Measurements from ENCODE around the gene GOLT1B. TPM values are rescaled to one million over a fixed set of nuclear protein-coding genes. Genes with fewer than 3 reads are reported as not detected.

GOLT1B gene
- total RNA-seq, 1 experiment from 2014 or later = 72.6 TPM

DNA sequence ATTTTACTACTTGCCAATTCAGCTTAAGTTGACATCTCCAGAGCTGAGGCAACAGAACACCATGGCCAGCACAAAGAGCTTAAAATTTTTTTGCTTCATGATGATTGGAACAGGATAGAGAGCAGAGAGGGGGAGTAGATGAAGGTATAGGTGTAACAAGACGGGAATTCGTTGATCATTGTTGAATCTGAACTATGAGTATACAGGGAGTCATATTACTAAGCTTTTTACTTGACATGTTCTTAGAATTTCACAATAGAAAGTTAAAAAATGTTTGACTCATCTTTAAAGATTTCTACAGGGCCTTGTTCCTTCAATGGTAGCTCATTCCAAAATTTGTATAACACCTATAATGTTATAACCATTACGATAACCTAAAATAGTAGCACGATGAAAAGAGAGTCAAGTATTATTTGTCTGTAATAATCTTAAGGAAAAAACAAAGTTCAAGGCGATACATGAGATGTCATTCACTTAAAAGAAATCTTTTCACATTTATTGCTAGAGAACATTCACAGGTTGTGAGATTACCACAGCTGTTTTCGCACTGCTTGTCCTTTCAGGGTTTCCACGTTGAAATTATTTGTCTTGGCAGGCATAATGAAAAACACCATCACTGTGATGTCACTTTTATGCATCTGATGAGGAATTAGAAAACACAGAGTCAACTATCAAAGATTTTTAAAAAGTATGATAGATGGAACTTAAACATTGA is 58.4 kb downstream of the GOLT1B start:
- DNase-seq (ENCODE audit: low read depth in 1 of 2, low spot score in 2 of 2) = no peak
- Histone ChIP-seq H3K9me3 (replicated peaks) (no peaks in the 10 kb centered on the region; the same call in 1 of the 2 replicates), H3K4me3 (no peak overlapping the region), H3K27me3 (replicated peaks) (no peaks in the 10 kb centered on the region; the same call in 1 of the 2 replicates), H3K36me3 (no peaks in the 10 kb centered on the region), H3K27ac (no peak overlapping the region), H3K4me1 (replicated peaks) (no peaks in the 10 kb centered on the region)

DNA sequence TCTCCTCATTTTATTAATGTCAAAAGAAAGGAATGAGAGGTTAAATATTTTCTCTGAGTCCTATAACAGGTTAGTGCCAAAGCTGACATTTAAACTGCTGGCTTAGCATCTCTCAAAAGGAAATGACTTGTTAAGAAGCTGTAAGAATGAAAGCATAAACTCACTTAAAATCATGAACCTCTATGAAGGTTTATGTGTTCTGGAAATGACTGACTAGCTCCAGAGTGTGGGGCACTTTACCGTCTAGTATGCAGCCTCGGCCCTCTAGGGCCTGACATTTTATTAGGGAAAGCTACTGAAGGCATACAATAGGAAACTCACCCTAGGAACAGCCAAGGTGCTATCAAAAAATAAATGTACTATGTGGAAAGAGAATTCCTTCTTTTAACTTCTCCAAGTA is 59.6 kb downstream of the GOLT1B start:
- Histone ChIP-seq H3K9me3 (replicated peaks) (no peaks in the 10 kb centered on the region; the same call in 1 of the 2 replicates), H3K27ac (no peak overlapping the region), H3K4me1 (replicated peaks) (no peaks in the 10 kb centered on the region), H3K36me3 (no peaks in the 10 kb centered on the region), H3K27me3 (replicated peaks) (no peaks in the 10 kb centered on the region; the same call in 1 of the 2 replicates), H3K4me3 (no peak overlapping the region)
- no peak for DNase-seq (ENCODE audit: low read depth in 1 of 2, low spot score in 2 of 2)

DNA sequence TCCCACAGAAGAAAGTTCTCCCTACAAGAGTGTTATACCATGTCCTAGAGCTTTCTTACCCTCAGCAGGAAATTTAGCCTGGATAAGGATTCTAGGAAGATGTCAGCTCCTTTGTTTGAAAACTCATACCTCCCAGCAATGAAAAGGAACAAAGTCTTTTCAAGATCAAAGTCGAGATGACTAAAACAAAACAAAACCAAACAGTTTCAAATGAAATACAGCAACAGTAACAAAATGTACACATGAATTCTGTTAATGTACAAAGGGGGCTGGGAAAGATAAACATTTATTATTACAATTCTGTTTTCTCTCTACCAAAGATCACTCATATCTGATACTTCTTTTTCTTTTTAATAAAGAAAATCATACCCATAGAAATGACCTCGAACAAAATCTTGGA is 61.3 kb downstream of the GOLT1B start:
- Histone ChIP-seq H3K36me3 (no peaks in the 10 kb centered on the region), H3K27me3 (replicated peaks) (no peaks in the 10 kb centered on the region; the same call in 1 of the 2 replicates), H3K4me3 (no peak overlapping the region), H3K9me3 (replicated peaks) (no peaks in the 10 kb centered on the region; the same call in 1 of the 2 replicates), H3K4me1 (replicated peaks) (no peaks in the 10 kb centered on the region), H3K27ac (no peak overlapping the region)
- DNase-seq (ENCODE audit: low read depth in 1 of 2, low spot score in 2 of 2) = no peak

DNA sequence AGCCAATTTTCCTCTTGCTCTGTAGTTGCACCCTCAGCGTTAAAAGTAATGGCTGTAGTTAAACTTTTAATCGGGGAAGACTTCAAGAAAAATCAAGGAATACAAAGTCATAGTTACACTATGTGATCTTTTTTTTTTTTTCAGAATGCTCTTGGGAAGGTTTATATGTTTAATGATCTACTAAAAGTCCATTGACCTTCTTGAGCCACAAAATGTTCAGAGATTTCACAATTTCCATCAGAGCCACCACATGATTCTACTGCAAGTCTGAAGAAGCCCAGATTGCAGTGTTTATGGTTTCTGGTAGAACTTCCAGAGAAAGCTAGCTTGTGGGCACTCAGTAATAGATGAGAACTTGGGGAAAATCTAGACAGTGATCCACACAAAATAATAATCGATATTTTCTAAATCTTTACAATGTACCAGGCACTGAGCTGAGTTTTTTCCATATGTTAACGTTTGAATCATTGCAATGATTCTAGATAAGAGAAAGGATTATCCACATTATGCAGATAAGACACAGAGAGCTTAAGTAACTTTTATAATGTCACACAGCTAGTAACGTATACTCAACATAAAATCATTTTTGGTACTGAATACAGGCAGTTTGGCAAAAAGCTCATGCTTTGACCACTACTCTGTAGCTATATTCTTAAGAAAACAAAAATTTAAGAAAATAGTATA is 64.8 kb downstream of the GOLT1B start:
- Histone ChIP-seq H3K9me3 (replicated peaks) (no peaks in the 10 kb centered on the region; the same call in 1 of the 2 replicates), H3K27me3 (replicated peaks) (no peaks in the 10 kb centered on the region), H3K36me3 (no peaks in the 10 kb centered on the region), H3K27ac (no peak overlapping the region), H3K4me3 (no peak overlapping the region), H3K4me1 (replicated peaks) (no peaks in the 10 kb centered on the region)
- no peak for DNase-seq (ENCODE audit: low read depth in 1 of 2, low spot score in 2 of 2)

DNA sequence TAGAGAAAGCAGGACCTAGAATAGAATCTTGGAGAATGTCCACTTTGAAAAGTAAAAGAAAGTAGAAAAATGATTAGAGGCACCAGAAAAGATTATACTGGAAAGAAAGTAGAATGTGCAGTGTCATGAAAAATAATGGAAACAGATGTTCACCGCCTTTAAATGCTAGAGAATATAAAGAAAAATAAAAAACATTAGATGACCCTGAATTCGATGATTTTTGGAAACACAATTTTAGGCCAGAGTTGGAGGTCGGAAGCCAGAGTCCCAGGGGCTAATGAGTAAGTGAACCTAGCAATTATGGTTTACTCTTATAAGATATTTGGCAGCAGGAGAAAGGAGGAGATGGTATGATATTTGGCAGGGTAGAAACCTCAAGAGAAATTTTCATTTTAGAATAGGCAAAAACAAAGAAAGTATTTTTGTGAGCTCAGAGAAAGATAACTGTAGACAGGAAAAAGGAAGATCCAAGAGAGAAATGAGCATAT is 65.4 kb downstream of the GOLT1B start:
- no peaks in the 10 kb centered on the region for H3K27me3 ChIP-seq (replicated peaks)
- H3K36me3 ChIP-seq = no peaks in the 10 kb centered on the region
- H3K4me3 ChIP-seq = no peak overlapping the region
- H3K27ac ChIP-seq = no peak overlapping the region
- DNase-seq (ENCODE audit: low read depth in 1 of 2, low spot score in 2 of 2) = no peak
- no peaks in the 10 kb centered on the region for H3K4me1 ChIP-seq (replicated peaks)
- no peaks in the 10 kb centered on the region; the same call in 1 of the 2 replicates for H3K9me3 ChIP-seq (replicated peaks)

Other genes starting within 250 kb of the GOLT1B start
- gene SLCO1A2, start 166.9 kb upstream of the GOLT1B start, total RNA-seq (2014; rRNA removed; shearing (Covaris generic)) = not detected in 2 replicates
- gene IAPP, start 128.9 kb upstream of the GOLT1B start, total RNA-seq (2014; rRNA removed; shearing (Covaris generic)) = not detected in 2 replicates
- 7.2 and 14.2 TPM in 2 replicates for gene PYROXD1, start 64.1 kb upstream of the GOLT1B start, total RNA-seq (2014; rRNA removed; shearing (Covaris generic))
- 79.7 and 99.7 TPM in 2 replicates for gene RECQL, start 154 bp upstream of the GOLT1B start, total RNA-seq (2014; rRNA removed; shearing (Covaris generic))
- 0.50 and 1.1 TPM in 2 replicates for gene SPX, start 24.5 kb downstream of the GOLT1B start, total RNA-seq (2014; rRNA removed; shearing (Covaris generic))
- gene GYS2, start 103.1 kb downstream of the GOLT1B start, total RNA-seq (2014; rRNA removed; shearing (Covaris generic)) = not detected in 2 replicates
- gene LDHB, start 156.1 kb downstream of the GOLT1B start, total RNA-seq (2014; rRNA removed; shearing (Covaris generic)) = 805 and 1,116 TPM in 2 replicates